ENCODE data around the gene ZNF283.

Gene ZNF283

DNA sequence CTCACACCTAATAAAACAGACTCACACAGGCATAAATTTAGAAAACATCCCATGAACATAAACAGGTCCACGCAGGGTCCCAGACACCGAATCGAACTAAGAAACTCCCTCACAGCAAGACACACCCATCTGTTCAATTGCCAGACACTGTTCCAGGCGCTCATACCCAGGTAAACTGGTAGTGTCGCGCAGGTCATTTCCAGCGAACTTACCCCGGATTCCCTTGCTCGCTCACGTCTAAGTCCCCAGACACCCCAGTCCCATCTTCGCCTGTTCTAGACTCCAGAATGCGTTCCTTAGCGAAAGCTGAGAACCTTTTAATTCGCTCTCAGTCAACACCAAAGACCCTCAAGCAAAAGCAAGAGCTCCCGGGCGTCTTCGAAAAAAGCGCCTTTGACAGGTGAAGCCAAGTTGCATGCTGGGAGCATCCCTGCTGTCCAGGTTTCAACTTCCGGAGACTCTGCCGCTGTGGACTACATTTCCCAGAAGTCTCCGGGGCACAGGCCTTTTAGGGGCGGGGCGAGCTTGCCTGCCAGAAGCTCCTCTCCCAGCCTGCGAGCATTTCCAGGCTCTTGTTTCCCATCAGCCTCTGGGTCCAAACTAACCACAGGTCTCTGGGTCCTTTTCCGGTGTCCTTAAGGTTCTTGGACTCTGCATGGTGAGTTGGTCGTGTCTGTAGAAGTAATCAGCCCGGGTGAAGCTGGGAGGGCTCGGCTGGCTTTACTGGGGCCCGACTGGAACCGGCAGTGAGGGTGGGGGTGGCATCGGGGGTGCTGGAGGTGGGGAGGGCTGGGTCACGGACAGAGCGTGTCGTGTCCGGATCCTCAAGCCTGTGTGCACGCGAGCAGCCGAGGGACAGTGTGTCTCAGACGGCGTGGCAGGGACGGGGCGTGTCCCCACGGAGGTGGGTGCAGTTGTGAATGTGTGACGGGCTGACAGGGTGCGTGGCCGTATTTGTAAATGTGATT lies at the start of gene ZNF283:
ZNF283 (plus strand) TSS at position 535 of the 968 bp plus-strand sequence. CDS start 6,184 bp downstream, outside the sequence.
- peak; percentile 93 for DNase-seq (ENCODE audit: low read depth)
- peak within 1 kb of the TSS; percentile 68 for H3K4me3 ChIP-seq (ENCODE audit: low read length)
- TF ChIP-seq, protein P1, sequence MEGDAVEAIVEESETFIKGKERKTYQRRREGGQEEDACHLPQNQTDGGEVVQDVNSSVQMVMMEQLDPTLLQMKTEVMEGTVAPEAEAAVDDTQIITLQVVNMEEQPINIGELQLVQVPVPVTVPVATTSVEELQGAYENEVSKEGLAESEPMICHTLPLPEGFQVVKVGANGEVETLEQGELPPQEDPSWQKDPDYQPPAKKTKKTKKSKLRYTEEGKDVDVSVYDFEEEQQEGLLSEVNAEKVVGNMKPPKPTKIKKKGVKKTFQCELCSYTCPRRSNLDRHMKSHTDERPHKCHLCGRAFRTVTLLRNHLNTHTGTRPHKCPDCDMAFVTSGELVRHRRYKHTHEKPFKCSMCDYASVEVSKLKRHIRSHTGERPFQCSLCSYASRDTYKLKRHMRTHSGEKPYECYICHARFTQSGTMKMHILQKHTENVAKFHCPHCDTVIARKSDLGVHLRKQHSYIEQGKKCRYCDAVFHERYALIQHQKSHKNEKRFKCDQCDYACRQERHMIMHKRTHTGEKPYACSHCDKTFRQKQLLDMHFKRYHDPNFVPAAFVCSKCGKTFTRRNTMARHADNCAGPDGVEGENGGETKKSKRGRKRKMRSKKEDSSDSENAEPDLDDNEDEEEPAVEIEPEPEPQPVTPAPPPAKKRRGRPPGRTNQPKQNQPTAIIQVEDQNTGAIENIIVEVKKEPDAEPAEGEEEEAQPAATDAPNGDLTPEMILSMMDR (IDR thresholded peaks at IDR 0.05; ENCODE audit: insufficient read depth, low read depth, low read length, missing control alignments): no peak

DNA sequence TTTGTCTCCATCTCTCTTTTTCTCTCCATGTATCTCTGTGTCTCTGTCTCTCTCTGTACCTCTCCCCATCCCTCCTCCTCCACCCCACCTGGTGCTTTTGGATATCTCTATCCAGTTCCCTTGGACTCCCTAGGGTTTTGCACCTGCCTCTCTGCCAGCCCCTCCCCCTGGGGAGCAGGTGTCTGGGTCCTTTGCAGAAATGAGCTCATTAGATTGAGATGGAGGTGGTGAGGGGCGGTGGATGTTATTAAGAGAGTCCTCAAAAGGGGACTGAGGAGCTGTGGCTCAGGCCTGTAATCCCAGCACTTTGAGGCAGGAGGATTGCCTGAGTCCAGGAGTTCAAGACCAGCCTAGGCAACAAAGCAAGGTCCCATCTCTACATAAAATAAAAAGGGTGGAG lies 48.5 kb upstream of the ZNF283 start:
- no peak for DNase-seq (ENCODE audit: low read depth)
- no peak overlapping the region for H3K4me3 ChIP-seq (ENCODE audit: low read length)
- TF ChIP-seq, protein P1 (IDR thresholded peaks at IDR 0.05; ENCODE audit: insufficient read depth, low read depth, low read length, missing control alignments): no peak

DNA sequence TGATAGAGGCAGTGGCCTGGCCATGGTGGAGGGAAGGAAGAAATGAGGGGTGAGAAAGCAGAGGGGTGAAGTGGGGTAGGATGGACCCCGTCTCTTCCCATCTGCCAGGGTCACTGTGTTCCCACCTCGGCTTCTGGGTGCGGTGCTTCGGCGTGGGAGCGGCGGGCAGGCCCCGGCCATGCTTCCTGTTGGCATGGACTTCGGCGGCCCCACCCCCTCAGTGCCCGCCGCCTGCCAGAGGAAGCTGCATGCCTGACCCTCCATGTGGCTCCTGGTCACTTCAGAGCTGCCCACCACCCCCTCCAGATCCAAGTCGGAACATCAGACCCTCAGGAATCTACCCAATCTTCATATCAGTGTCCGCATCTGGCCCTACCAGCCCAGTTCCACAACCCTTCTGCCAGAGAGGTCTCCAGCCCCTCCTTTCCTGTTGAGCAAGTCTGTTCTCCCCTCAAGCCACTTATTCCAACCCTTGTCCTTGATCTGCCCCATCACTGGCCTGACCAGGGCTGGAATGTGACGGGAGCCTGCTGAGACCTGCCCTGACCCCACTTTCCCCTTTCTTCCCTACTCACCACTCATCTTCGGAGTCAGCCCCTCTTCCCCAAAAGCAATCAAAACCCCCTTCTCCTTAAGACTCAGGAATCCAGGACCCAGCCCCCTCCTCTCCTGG lies 47.8 kb upstream of the ZNF283 start:
- TF ChIP-seq, protein P1 (IDR thresholded peaks at IDR 0.05; ENCODE audit: insufficient read depth, low read depth, low read length, missing control alignments): no peak
- DNase-seq (ENCODE audit: low read depth): no peak
- H3K4me3 ChIP-seq (ENCODE audit: low read length): no peak overlapping the region

DNA sequence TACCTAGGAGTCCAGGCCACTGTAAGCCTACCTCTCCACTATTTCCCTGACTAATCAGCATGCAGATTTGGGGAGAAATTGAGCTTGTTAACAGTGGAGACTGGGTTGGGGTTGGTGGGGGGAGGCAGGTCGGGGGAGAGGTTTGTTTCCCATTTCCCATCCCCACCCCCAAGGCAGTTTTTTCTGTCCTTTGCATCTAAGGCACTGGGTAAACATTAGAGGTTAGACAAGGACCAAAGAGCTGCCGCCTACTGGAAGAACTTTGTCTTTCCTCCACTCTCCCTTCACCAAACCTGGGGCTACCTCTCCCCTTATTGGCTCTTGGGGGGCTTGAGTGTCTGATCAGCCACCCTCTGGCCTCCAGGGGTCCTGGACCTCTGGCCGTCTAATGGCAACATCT lies 47.3 kb upstream of the ZNF283 start:
- DNase-seq (ENCODE audit: low read depth): no peak
- TF ChIP-seq, protein P1 (IDR thresholded peaks at IDR 0.05; ENCODE audit: insufficient read depth, low read depth, low read length, missing control alignments): peak; percentile 21
- no peak overlapping the region for H3K4me3 ChIP-seq (ENCODE audit: low read length)

DNA sequence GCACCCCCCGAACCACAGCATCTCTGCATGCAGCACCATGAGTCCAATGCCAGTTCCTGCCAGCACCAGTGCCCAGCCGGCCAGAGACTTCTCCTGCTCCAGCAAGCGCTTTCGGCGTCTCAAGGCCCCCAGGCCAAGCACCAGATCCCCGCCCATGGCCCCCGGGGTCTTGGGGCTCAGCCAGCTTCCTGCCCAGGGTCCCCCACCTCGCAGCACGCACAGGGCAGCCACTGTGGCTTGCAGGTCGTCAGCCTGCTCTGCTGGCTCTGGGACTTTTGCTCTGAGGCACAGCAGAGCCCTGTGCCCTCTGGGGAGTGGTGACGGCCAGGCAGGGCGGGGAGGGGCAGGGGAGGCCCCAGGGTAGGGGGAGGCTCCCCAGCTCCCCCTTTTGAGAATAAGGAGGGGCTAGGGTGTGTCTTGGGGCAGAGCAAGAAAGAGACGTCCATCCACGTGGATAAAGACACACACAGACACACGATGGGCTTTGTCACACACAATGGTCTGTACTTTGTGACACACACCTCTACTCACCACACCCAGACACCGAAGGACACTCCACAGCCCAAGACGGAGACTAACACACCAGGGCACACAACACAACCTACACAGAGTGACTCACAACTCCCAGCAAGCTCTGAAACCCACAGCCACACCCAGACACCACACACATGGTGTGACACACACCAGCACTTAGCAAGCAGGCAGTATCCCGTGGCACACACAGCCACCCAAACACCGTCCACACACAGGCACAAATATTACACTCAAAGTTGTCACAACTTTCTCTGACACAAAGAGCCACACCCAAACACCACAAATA lies 46.2 kb upstream of the ZNF283 start, which contains the start of gene KCNN4:
KCNN4 (minus strand) TSS at position 268 of the 820 bp plus-strand sequence; CDS start at position 156, 112 bp downstream.
- TF ChIP-seq, protein P1 (IDR thresholded peaks at IDR 0.05; ENCODE audit: insufficient read depth, low read depth, low read length, missing control alignments): no peak
- peak; percentile 86 for DNase-seq (ENCODE audit: low read depth)
- H3K4me3 ChIP-seq (ENCODE audit: low read length): no peak within 1 kb of the TSS

DNA sequence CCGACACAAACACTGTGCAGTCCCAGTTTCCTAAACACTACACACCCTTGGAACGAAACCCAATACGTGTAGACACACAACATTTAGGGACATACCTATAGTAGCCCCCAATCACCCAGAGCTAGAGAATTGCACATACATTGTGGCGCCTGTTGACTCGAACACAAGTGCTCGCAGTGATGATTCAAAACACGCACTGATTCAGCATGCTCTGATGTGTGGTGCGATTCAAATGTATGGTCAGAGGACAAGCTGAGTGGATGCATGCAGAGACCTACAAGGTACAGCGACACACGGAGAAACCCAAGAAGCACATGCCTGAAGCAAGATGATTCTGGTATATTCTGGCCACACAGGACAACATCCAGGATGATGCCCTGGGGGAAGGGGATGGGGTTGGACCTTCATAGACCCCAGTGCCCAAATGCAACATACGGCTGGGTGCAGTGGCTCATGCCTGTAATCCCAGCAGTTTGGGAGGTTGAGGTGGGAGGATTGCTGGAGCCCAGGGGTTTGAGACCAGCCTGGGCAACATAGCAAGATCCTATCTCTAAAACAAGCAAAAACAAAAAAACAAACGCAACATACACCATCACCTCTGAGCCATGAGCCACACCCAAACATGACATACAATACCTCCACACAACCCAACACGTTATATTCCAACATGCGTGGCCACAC lies 45.4 kb upstream of the ZNF283 start:
- DNase-seq (ENCODE audit: low read depth): peak; percentile 53

More for the DNA sequence above, 45.4 kb upstream of the ZNF283 start:
- no peak overlapping the region for H3K4me3 ChIP-seq (ENCODE audit: low read length)
- TF ChIP-seq, protein P1 (IDR thresholded peaks at IDR 0.05; ENCODE audit: insufficient read depth, low read depth, low read length, missing control alignments): no peak
